ENCODE measurements around the gene PLCL1. TPM values are rescaled to one million over a fixed set of nuclear protein-coding genes. Genes with fewer than 3 reads are reported as not detected.

PLCL1 gene
- polyA plus RNA-seq, 3 donors: 0.69 to 1.4 (median 0.79) TPM

- H3K27me3 Mint-ChIP-seq (ENCODE audit: low read depth in 3 of 3): peaks cover 0 to 1% (median 0%) of the 10 kb centered on the region in 3 donors
- intact Hi-C loops (cut with micrococcal nuclease): no loop called here
- Histone ChIP-seq H4K20me1 (ENCODE audit: insufficient read depth, low read length) (no peaks in the 10 kb centered on the region), H3K4me3 (replicated peaks in 1 of 3; ENCODE audit: low read depth in 2 of 3, low read length in 3 of 3) (no peak overlapping the region), H3K4me1 (ENCODE audit: control insufficient read depth in 1 of 2, insufficient read depth in 2 of 2, low read length in 2 of 2) (no peaks in the 10 kb centered on the region), H3K9me3 (replicated peaks in 1 of 2; ENCODE audit: control insufficient read depth in 1 of 2, insufficient read depth in 1 of 2, low read length in 2 of 2) (no peaks in the 10 kb centered on the region), H3K79me2 (ENCODE audit: insufficient read depth, low read length) (no peaks in the 10 kb centered on the region), H3K4me2 (replicated peaks; ENCODE audit: extremely low read depth, low read length, poor library complexity, severe bottlenecking) (no peak overlapping the region), H3K9ac (ENCODE audit: insufficient read depth, low read length, poor library complexity, severe bottlenecking) (no peak overlapping the region), H3K36me3 (replicated peaks in 1 of 2; ENCODE audit: control insufficient read depth in 1 of 2, insufficient read depth in 2 of 2, low read length in 2 of 2) (no peaks in the 10 kb centered on the region), H2AFZ (ENCODE audit: insufficient read depth, low read depth, low read length, poor library complexity, severe bottlenecking) (no peak overlapping the region), H3K27me3 (ENCODE audit: control insufficient read depth in 2 of 2, insufficient read depth in 2 of 2, low read length in 2 of 2) (no peaks in the 10 kb centered on the region), H3K27ac (ENCODE audit: low read depth in 1 of 2, low read length in 2 of 2) (no peak overlapping the region)
- no peaks in the 10 kb centered on the region for H3K4me1 Mint-ChIP-seq
- H3K9me3 Mint-ChIP-seq: no peaks in the 10 kb centered on the region
- no peak for DNase-seq
- no peak overlapping the region for H3K4me3 Mint-ChIP-seq
- WGBS (ENCODE audit: insufficient coverage): no CpG with 5 or more reads among the region's 4 CpGs
- no peaks in the 10 kb centered on the region for H3K36me3 Mint-ChIP-seq
- H3K27ac Mint-ChIP-seq: no peak overlapping the region
- no peak for TF ChIP-seq CTCF (IDR thresholded peaks at IDR 0.05)
These were observed 130.0 kb downstream of the PLCL1 start for GRCh38 chr2:197934261-197934933.

- DNase-seq: no peak
- H3K27ac Mint-ChIP-seq: no peak overlapping the region
- no peaks in the 10 kb centered on the region for H3K9me3 ChIP-seq (replicated peaks in 1 of 2; ENCODE audit: control insufficient read depth in 1 of 2, insufficient read depth in 1 of 2, low read length in 2 of 2)
- H3K4me1 ChIP-seq (ENCODE audit: control insufficient read depth in 1 of 2, insufficient read depth in 2 of 2, low read length in 2 of 2): no peaks in the 10 kb centered on the region
- H3K27me3 Mint-ChIP-seq (ENCODE audit: low read depth in 3 of 3): peaks cover 0 to 1% (median 0%) of the 10 kb centered on the region in 3 donors
- intact Hi-C loops (cut with micrococcal nuclease): no loop called here
- H2AFZ ChIP-seq (ENCODE audit: insufficient read depth, low read depth, low read length, poor library complexity, severe bottlenecking): no peak overlapping the region
- H3K4me2 ChIP-seq (replicated peaks; ENCODE audit: extremely low read depth, low read length, poor library complexity, severe bottlenecking): no peak overlapping the region
- H3K9me3 Mint-ChIP-seq: no peaks in the 10 kb centered on the region
- no peaks in the 10 kb centered on the region for H4K20me1 ChIP-seq (ENCODE audit: insufficient read depth, low read length)
- no peak overlapping the region for H3K9ac ChIP-seq (ENCODE audit: insufficient read depth, low read length, poor library complexity, severe bottlenecking)
- H3K79me2 ChIP-seq (ENCODE audit: insufficient read depth, low read length): no peaks in the 10 kb centered on the region
- no CpG with 5 or more reads among the region's 4 CpGs for WGBS (ENCODE audit: insufficient coverage)
- no peaks in the 10 kb centered on the region for H3K36me3 ChIP-seq (replicated peaks in 1 of 2; ENCODE audit: control insufficient read depth in 1 of 2, insufficient read depth in 2 of 2, low read length in 2 of 2)
- TF ChIP-seq CTCF (IDR thresholded peaks at IDR 0.05): no peak
- H3K27me3 ChIP-seq (ENCODE audit: control insufficient read depth in 2 of 2, insufficient read depth in 2 of 2, low read length in 2 of 2): no peaks in the 10 kb centered on the region
- H3K4me1 Mint-ChIP-seq: no peaks in the 10 kb centered on the region
- H3K27ac ChIP-seq (ENCODE audit: low read depth in 1 of 2, low read length in 2 of 2): no peak overlapping the region
- no peak overlapping the region for H3K4me3 ChIP-seq (replicated peaks in 1 of 3; ENCODE audit: low read depth in 2 of 3, low read length in 3 of 3)
- H3K36me3 Mint-ChIP-seq: no peaks in the 10 kb centered on the region
- H3K4me3 Mint-ChIP-seq: no peak overlapping the region
These were observed 130.5 kb downstream of the PLCL1 start for GRCh38 chr2:197934934-197935289.

Measured in CD14-positive monocyte (primary cell).